GM19455 (cell line): Measurements from ENCODE around the gene DDX39B.
"Not testable (repeated sequence)": the region's sequence is repeated elsewhere in the genome, so short reads cannot be mapped to it uniquely, and the experiment has no call there.

ENCODE experiments used
- ATAC-seq: cut with Tn5 transposase; IDR thresholded peaks from one replicate; pipeline ENCODE4 v1.9.1; 2021; ENCODE audit not compliant: unreplicated experiment

DDX39B gene

DNA sequence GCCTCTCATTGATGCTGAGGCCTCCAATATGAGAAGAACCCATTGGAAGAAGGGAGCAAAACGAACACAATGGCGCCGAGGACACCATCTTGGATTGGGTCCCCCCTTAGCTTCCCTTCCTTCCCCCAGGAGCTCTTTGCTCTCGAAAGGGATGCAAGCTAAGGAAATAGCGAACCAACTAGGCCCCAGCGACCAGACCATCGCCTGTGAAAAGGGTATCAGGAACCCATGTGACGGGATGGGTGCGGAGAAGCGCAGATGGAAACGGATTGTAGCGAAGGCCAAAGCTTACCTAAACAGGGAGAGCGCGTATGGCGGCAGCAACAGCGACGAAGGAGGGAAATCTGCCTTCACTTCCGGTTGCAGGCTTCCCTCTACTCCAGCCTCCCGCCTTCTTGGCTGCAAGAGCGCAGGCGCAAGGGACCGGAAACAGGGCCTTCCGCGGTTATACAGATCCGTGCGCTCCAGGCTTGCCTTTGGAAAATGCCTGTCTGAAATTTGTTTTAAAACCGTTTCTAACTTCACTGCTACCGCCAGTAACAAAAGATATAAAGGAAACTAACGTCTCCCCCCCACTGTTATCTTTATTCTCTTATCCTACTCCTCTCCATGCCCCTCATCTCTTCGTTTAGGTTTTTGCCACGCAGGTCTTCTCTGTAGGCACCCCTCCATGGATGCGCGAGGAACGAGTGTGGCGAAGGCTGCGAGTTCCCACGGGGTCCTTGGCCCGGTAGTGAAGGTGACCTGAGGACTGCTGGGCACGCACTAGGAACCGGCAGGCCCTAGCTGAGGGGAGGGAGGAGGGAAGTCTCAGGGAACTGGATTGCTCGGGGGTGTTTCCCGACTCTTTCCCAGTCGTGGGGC, at the start of gene DDX39B:
TSS of gene DDX39B (minus strand) at position 346 of the 864 bp plus-strand sequence. CDS start 1,471 bp downstream, outside the sequence.
- ATAC-seq = peak; percentile 70

DNA sequence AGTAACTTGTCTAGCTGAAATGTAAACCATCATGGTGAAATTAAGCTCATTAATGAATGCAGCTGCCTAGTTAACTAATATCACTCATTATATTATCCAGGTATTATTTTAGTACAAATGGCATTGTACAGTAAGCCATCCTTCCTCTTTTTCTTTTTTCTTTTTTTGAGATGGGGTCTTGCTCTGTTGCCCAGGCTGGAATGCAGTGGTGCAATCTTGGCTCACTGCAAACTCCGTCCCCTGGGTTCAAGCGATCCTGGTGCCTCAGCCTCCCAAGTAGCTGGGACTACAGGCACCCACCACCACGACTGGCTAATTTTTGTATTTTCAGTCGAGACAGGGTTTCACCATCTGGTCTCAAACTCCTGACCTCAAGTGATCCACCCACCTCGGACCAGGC, 48.9 kb upstream of the DDX39B start:
- not testable (repeated sequence) for ATAC-seq

DNA sequence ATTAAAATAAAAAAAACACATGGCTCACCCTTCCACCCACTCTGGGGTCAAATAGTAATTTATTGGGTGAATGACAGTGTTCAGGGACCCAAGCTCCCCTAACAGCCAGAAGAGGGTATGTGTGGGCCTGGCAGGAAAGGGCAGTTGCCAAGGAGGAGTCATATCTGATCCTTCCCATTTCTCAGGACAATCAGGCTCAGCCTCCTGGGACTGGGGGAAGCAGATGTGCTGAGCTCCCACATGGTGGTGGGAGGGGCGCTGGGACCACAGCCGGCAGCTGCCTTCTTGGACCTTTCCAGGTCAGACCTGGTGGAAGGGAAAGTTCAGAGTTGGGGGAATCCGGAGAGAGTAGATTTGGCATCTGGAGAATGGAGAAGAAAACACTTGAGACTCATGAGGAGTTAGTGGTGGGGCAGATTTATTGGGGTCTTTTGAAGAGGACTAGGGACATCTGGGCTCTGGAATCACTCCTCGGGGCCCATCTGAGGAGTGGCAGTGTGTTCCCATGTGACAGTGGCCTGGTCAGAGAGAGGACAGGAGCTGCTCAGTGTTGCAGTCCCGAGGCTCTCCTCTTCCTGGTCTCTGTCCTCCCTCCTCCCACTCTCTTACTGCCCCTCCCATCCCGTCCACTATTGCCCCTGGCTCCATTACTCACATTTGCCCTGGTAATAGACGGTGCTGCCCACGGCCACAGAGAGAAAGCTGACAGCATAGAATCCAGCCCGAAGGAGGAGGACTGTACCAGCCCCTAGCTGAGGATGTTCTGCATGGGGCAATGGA, 47.3 kb upstream of the DDX39B start:
- no peak for ATAC-seq

DNA sequence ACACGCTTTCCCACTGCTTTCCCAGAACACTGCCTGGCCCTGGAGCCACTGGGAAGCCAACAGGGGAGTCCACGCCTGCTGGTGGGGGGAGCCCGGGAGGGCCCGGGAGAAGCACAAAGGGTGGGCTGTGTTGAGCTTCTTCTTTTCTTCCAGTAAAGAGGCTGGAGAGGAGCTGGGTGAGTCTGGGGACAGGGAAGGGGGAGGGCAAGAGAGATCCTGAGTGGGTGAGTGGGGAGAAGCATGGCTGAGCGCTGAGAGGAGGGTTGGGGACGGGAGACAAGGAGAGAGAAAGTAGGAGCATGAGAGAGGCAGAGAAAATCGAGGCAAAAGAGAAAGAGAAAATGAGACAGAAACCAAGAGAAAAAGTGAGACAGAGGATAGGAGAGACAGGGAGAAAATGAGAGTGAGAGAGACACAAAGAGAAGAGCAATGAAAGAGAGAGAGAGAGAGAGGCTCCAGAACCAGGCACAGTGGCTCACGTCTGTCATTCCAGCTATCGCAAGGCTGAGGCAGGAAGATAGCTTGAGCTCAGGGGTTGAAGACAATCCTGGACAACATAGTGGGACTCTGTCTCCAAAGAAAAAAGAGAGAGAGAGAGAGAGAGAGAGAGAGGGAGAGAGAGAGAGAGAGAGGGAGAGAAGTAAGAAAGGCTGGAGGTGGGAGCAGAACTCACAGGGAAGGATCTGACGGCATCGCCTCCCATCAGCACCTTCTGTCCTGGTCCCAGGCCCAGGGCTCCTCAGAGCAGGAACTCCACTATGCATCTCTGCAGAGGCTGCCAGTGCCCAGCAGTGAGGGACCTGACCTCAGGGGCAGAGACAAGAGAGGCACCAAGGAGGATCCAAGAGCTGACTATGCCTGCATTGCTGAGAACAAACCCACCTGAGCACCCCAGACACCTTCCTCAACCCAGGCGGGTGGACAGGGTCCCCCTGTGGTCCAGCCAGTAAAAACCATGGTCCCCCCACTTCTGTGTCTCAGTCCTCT, 46.3 kb upstream of the DDX39B start:
- ATAC-seq = no peak

DNA sequence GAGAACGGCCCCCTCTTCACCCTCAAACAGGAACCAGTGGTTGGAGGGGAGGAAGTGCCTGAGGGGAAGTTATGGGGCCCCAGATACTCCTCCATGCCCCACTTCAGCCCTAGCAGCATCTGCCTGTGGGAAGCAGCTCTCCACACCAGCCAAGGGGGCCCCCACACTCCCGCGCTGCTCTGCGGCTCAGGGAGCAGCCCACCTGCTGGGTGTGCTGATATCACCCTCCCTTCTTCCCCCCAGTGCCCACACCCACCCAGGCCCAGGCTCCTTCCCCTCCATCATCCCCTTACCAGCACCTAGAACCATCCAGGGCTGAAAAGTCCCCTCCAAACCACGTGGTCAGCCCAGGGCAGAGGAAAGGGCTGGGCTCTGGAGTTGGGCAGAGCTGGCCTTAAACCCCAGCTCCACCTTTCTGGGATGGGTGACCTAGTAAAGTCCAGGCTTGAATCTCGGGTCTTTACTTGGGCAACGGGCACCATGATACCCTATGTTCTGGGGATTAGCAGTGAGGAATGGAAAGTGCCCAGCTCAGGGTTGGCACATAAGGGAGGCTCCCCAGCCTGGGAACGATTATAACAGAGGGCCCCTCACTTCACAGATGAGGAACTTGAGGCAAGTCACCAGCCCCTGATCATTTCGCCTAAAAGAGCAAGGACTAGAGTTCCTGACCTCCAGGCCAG, 44.9 kb upstream of the DDX39B start:
- ATAC-seq = no peak

DNA sequence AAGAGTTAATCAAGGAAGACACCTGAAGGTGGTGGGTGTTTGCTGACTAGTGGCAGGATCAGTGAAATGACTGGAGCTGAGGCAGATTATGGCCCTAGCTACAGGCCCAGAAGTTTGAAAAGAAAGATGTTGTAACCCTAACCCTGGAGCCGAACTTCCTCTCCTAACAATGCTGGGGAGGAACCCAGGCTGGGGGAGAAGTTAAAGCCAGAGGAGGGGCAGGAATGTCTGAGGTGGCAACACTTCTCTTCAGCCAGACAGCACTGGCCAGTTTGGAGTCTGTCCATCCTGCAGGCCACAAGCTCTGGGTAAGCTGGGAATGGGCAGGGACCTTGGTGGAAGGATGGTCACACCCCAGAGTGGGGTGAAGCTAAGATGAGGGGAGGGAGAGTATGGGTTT, 44.2 kb upstream of the DDX39B start, which contains the start of gene LST1:
TSS of gene LST1 (plus strand) at position 270 of the 400 bp plus-strand sequence. CDS start 1,023 bp downstream, outside the sequence.
- ATAC-seq = no peak

DNA sequence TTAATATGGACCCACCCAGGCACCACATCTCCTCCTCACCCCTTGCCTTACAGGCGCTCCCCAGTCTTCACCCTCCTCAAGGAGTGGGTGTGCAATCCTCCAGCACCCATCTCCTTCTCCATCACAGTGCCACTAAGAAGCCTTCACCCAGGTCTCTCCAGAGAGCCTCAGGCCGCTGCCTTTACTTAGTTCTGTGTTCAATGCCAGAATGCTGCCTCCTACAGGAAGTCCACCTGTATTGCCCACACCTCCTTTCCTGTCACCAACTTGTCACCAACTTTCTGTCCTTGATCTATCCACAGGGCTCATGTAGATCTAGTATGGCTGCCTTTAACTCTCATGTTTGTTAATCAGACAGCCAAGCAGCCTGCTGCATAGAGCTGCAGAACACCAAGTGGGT, 43.7 kb upstream of the DDX39B start:
- no peak for ATAC-seq

DNA sequence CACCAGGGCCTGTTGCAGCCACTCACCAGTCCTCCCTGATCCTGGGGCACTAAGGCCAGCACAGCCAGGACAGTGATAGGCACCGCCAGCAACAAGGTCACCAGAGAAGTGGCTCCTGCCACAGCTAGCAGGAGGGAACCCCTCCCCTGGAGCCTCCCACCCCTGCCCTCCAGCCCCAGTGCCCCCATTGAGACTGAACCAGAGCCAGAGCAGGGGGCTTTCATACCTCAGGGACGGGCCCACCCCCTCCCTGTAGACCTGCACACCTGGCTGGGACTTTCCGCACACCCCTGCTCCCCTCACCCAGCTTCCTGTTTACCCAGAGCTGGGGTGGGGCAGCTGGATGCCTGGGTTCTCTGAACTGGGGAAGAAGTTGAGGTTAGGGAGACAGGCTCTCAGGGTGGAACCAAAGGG, 40.4 kb upstream of the DDX39B start, which contains the start of gene LTB:
TSS of gene LTB (minus strand) at position 195 of the 414 bp plus-strand sequence. CDS start at position 188, 7 bp downstream.
- ATAC-seq = no peak

DNA sequence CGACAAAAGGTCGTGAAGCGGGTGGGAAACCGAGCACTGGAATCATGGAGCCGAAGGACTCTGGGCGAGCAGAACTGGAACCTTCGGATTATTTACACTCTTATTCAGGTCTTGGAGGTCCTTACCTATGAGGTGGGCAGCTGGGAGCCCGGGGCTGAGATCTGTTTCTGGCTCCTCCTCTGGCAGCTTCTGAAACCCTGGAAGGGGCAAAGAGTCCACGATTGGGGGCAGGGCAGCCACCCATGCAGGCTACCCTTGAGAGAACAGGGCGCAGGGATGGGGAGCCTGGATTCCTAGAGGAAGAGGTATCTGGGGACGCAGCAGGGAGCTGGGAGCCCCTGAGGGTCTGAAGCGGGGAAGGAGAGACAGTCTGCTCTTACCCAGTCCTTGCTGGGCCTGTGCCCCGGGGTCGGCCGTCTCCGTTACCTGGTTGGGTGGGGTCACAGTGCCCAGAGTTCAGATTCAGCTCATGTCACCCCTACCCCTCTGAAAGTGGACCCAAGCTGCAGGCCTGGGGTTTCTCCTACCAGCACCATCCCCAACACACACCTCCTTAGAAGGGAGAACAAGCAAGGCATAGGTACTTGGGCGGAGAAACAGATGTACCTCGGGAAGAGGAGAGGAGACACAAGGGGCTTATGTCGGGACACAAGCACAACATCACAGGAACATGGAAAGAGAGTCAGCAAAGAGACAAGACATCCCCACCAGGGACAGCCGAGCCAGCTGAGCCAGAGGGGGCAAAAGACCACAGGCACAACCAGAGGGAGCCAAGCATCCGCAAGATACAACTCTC, 39.8 kb upstream of the DDX39B start:
- no peak for ATAC-seq

DNA sequence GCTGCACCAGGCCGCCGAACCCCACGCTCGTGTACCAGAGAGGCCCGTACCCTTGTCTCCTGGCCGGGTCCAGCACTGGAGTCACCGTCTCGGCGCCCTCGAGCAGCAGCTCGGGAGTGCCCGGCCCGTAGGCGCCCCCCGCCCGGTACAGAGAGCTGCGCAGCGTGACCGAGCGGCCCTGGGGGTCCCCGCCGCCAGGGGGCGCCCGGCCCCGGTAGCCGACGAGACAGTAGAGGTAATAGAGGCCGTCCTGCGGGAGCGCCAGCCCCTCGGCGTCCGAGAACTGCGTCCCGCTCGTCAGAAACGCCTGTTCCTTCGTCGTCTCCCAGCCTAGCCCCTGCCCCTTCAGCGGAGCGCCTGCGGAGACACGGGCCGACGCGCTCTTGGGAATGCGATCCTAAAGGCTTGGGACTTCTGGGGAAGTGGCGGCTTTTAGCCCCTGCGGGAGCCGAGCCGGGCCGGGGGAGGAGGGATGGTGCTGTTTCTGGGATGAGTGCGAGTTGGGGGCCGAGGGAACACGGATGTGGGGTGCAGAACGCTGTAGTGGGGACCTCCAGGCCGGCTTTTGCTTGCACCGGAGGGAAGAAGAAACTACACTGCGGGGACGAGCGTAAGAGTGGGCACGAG, 39.1 kb upstream of the DDX39B start:
- ATAC-seq = no peak

DNA sequence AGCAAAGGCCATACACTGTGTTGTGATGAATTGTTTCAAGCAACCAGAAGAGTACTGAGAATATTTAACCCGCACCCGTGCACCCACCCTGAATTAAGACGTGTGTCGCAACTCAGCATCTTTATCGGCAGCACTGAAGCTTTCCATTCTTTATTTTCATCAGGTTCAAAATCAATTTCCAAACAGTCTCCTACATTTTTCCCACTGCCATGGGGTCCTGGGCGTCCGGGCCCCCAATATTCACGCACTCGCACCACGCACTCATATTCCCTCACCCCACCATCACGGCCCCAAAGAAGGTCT, 38.6 kb upstream of the DDX39B start:
- ATAC-seq = no peak

DNA sequence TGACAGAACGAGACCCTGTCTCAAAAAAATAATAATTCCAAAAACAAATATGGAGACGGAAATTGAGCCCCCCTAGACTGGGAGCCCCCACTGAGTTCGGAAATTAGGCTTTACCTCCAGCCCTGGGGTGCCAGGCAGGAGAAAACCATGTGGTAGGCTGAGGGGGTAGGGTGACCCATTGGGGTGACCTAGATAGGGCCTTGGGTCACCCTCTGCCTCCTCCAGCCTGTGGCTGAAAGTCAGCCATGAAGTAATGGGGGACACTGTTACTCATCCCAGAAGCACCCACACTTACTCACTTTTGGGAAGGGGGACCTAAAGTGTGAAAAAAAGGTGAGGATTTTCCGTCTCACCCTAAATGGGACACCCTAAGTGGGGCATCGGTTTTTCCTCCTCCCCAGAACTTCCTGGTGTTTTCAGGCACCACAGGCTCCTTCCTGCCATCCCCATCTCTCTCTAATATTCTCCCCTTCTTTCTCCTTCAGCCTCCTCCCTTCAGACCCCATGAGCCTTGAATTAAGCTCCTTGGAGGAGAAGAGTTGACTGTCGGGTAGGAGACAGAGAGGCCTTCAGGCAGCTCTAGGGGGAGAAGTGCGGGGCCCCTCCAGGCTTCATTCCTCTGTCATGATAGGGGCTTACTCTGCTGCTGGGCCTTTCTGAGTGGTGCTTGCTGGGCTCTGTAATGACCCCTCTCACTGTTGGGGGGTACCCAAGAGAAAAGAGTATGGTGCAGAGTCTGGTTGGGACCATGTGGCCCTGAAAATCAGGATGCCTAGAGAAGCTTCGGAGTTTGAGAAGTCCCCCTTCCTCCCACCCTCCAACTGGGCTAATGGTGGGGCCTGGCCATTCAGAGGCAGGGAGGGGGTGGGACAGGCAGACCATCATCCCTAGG, 38.0 kb upstream of the DDX39B start:
- no peak for ATAC-seq

DNA sequence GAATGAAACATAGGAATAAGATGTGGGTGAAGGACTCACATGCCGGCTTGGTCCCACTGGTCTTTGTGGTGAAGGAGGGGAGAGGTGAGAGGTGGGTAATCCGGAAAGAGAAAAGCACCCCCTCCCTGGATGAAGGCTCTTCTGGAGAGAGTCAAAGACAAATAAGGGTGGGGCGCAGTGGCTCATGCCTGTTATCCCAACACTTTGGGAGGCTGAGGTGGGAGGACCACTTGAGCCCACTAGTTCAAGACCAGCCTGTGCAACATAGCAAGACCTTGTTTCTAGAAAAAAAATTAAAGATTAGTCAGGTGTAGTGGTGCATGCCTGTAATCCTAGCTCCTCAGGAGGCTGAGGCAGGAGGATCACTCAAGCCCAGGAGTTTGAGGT, 37.3 kb upstream of the DDX39B start:
- no peak for ATAC-seq

DNA sequence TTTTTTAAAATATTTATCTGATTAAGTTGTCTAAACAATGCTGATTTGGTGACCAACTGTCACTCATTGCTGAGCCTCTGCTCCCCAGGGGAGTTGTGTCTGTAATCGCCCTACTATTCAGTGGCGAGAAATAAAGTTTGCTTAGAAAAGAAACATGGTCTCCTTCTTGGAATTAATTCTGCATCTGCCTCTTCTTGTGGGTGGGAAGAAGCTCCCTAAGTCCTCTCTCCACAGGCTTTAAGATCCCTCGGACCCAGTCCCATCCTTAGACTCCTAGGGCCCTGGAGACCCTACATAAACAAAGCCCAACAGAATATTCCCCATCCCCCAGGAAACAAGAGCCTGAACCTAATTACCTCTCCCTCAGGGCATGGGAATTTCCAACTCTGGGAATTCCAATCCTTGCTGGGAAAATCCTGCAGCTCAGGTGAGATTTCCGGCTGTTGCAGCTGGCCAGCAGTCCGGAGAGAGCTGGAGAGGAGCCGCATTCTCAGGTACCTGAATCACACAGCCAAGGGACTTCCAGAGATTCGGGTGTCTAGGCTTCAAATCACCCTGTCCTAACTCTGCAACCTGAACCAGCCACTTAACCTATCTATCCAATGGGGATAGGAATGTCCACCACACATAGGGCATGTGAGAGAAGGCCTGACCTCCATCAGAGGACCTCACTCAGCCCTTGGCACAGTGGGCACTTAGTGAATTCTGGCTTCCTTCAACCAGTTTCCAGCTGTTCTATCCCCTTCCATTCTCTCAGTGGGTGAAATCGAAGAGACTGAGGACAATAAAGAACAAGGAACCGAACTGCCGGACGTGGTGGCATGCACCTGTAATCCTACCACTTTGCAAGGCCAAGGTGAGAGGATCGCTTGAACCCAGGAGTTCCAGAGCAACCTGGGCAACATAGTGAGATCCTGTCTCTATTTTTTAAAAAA, 36.6 kb upstream of the DDX39B start:
- ATAC-seq = no peak

DNA sequence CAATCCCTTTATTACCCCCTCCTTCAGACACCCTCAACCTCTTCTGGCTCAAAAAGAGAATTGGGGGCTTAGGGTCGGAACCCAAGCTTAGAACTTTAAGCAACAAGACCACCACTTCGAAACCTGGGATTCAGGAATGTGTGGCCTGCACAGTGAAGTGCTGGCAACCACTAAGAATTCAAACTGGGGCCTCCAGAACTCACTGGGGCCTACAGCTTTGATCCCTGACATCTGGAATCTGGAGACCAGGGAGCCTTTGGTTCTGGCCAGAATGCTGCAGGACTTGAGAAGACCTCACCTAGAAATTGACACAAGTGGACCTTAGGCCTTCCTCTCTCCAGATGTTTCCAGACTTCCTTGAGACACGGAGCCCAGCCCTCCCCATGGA, 35.8 kb upstream of the DDX39B start:
- no peak for ATAC-seq

DNA sequence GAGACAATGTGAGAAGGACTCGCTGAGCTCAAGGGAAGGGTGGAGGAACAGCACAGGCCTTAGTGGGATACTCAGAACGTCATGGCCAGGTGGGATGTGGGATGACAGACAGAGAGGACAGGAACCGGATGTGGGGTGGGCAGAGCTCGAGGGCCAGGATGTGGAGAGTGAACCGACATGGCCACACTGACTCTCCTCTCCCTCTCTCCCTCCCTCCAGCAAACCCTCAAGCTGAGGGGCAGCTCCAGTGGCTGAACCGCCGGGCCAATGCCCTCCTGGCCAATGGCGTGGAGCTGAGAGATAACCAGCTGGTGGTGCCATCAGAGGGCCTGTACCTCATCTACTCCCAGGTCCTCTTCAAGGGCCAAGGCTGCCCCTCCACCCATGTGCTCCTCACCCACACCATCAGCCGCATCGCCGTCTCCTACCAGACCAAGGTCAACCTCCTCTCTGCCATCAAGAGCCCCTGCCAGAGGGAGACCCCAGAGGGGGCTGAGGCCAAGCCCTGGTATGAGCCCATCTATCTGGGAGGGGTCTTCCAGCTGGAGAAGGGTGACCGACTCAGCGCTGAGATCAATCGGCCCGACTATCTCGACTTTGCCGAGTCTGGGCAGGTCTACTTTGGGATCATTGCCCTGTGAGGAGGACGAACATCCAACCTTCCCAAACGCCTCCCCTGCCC, 35.2 kb upstream of the DDX39B start:
- no peak for ATAC-seq
